ENCODE results near the gene DEXI.
"Not testable (repeated sequence)": the region's sequence is repeated elsewhere in the genome, so short reads cannot be mapped to it uniquely, and the experiment has no call there.

The DEXI gene

DNA sequence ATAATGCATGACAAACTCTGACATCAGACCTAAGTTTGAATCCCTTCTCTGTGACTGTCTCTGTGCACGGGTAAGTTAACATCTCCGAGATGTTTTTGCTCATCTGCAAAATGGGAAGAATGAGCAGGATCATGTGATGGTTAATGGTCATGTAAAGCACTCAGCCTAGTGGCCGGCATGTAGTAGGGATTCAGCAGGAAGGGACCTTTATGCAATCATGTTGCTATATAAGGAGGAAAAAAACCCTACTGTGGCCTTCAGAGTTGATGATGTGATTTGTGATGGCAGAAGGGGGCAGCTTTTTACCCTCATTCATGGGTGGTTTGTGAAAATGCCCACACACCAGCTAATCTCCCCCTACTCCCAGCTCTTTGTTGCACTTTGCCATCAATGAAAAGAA, 26.2 kb upstream of the DEXI start:
- no peak for DNase-seq (ENCODE audit: low read depth)

DNA sequence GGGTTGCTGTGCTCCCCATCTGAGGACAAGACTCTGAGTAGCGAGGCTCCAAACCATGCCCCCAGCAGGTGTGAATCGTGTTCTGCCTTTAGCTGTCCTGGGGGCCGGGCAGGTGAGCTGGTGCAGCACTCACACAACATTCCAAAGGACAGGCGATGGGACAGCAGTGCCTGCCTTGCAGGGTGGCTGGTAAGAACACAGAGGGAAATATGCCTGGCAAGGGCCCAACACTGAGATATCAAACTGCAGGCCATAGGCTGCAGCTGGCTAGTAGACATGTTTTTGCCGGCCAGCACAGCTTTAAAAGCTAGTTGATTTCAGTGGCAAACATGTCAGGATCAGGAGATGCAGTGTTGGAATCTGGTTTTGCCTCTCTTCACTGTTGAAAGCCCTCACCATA, 25.7 kb upstream of the DEXI start:
- no peak for DNase-seq (ENCODE audit: low read depth)

DNA sequence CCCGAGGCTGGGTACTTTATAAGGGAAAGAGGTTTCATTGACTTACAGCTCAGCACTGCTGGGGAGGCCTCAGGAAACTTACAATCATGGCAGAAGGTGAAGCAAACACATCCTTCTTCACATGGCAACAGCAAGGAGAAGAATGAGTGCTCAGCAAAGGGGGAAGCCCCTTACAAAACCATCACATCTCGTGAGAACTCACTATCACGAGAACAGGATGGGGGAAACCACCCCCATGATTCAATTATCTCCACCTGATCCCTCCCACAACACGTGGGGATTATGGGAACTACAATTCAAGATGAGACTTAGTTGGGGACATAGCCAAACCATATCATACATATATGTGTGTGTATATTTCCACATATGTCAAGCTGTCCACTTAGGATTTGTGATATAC, 24.3 kb upstream of the DEXI start:
- not testable (repeated sequence) for DNase-seq (ENCODE audit: low read depth)

DNA sequence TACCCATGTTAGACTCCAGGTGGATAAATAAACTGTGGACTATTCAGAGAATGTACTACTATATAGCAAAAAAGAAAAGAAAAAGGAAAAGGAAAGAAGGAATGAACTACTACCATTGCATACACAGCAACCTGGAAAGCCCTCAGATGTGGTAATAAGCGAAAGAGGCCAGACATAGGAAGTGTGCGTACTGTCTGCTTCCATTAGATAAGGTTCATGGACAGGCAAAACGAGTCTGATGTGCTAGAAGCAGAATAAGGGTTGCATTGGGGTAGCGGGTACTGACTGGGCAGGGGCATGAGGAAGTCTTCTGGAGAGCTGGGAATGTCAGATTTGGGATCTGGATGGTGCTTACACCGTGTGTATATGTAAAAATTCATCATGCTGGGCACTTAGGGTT, 23.9 kb upstream of the DEXI start:
- DNase-seq (ENCODE audit: low read depth): no peak

DNA sequence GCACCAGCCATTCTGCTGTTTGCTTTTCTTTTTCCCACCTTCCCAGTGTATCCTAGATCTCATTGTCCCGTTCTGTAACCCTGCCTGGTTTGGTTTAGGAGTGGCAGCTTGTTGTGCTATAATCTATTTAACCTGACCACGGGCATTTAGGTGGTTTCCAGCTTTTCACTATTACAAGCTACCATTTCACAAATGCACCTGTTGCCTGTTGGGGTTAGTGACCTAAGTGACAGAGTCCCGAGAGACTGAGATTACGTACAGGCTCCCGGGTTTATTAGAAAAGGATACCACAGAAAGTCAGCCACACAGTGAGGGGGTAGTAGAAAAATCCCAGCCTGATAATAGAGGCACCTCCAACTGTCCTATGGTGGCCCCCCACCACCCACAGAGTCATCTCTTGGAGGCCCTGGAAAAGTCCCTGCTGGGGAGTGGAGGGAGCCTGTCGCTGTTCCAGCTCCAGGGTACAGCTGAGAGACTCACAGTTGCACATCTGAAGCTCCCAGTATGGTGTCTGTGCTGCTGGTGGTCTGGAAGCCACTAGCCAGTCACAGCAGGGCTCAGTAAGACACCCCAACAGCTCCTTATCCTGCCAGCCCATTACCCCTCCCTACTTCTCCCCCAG, 23.3 kb upstream of the DEXI start:
- DNase-seq (ENCODE audit: low read depth): no peak

DNA sequence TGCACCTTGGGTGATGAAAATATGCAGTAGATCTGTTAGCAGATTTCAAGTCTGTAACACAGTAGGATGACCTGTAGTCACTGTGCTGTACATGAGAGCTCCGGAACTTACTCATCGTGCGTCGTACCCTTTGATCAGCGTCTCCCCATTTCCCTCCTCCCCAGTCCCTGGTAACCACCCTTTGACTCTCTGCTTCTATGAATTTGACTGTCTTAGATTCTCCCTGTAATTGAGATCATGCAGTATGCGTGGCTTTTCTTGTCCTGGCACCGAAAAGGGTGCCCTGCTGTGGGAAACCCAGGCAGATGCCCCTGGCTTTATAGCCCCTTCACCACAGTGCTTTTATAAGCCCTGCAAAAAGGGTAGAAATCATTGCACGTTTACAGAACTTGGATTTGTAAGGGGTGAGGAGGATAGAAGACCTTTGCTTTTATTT, 22.6 kb upstream of the DEXI start:
- DNase-seq (ENCODE audit: low read depth): no peak

DNA sequence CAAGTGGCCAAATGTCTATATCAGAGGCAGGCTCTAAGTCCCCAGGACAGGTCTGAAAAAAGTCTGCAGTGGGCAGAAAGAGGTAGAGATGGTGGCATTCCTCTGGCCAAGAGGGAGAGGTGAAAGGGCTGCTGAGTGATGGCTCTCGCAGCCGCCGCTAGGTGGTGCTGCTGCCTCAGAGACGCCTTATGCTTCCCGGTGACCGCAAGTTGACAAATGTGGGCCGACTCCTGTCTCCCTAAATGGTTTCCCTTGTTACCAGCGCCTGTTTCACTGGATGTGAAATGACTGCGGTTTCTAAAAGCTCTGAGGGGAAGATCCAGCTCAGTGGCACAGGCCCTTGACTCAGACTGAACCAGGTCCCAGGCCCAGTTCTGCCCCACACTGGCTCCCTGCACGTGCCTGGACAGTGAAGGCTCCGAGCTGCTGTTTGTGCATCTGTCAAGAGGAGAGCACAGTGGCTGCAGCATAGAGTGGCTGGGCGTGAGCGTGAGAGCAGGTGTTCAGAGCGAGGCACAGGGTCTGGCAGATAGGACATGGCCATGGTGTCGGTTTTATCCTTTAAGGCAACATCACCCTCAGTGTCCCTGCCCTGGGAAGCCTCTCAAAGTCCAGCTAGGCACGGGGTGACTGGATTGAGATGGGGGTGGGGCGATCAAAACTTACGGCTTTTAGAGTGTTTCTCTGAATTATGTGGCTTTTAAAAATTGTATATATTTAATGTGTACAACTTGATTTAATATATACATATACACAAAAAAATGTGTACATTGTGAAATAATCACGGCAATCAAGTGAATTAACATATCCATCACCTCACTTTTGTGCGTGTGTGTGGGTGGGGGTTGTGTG, 22.0 kb upstream of the DEXI start:
- peak; percentile 74 for DNase-seq (ENCODE audit: low read depth)

DNA sequence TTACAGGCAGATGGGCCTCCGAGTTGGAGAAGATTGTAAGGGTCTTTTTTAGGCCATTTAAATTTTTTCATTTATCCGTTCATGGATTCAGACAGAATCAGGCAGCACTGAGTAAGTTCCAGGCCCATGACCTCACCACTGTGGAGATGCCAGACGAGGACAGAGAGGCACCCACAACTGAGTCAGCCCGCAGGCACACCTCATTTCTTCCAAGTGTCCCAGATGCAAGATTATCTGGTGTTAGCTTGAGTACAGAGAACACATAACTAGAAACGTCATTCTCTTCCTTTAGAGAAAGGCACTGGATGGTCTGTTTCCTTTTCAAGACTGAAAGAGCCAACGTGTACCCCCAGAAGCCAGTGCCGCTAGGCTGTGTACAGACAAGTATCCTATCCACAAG, 19.0 kb upstream of the DEXI start:
- peak; percentile 70 for DNase-seq (ENCODE audit: low read depth)

DNA sequence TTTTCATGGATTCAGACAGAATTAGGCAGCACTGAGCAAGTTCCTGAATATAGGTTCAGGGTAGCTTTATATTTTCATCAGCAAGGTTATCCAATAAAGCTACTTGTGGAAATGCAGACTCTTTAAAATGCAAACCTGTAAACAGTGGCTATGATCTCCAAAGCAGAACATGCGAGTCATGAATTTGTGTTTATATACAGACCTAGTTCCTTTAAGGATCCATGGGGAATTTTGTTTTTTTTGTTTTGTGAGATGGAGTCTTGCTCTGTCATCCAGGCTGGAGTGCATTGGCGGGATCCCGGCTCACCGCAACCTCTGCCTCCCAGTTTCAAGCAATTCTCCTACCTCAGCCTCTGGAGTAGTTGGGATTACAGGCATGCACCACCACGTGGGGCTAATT, 16.9 kb upstream of the DEXI start:
- DNase-seq (ENCODE audit: low read depth): no peak

DNA sequence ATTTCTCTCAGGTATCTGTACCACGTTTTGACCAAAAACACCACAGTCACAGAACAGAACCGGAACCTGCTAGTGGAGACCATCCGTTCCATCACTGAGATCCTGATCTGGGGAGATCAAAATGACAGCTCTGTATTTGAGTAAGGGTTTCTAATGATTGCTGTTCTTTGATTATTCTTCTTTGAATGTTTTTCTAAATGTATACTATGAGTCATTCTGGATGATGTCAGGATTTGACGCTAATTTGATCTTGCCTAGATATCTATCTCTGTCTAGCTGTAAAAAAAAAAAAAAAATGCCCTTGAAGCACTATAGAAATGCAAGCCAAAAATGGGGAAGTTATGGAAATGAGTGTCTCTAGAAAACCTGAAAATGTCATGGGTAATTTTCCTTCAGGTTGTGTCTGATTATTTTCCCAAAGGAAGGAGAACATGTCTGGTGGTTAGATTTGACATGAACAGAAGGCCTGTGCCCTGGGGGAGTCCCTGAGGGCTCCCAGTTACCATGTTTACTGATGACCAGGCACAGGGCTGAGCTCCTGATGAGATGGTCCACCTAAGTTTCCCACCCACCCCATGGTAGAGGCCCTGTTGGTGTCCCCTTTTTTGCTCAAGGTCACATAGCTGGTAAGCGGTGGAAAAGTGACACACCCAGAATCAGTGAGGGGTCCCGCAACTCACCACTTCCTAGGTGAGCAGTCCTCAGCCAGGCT, 15.7 kb upstream of the DEXI start:
- no peak for DNase-seq (ENCODE audit: low read depth)

DNA sequence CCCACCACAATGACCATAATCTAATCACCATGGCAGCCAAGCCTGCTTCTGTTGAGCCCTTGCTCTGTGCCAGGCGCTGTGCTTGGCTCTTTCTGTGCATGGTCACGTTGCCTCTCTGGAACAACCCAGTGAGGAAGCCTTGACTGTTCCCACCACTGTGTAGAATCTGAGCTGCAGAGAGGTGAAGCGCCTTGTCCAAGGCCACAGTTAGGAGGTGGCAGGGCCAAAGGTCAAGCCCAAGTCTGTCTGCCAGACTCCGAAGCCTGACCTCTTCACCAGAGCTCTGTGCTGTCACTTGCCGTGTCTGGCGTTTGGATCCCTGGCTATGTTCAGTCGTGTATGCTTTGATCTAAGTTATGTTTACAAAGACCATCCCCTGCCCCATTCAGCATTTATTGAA, 12.6 kb upstream of the DEXI start:
- no peak for DNase-seq (ENCODE audit: low read depth)

DNA sequence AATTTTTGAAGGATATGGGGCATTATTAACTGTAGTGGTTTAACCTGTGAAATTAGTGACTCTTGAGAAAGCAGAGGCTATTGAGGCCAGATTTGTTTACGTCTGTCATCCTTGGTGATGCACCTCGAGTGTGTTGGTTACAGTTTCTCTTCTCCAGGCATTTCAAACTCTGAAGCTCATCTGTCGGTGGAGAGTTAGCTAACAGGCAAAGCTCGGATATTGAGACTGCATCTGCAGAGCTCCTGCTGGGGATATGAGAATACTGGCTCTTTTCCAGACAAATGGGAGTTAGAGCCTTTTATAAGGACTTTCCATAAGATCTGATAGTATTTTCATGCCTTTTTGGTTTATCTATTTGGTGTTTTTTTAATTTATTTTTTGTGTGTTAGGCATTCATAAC, 8.8 kb upstream of the DEXI start:
- no peak for DNase-seq (ENCODE audit: low read depth)

DNA sequence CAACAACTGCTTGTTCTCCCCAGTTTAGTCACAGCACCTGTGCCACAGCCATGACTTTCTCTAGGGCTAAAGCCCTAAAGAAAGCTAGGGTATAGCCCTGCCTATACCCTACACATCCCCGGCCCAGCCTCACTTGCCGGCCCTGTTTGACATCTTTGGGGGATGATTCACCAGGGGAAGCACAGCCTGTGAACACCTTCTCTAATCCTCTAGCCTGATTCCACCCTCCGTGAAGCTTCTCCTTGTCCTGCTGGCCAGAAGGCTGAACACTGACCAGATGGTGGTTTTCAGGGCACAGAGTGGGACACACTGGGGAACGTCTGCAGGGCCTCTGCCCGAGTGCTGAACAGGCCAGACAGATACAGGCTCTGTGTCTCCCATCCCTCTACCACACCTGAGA, 8.1 kb upstream of the DEXI start:
- no peak for DNase-seq (ENCODE audit: low read depth)

DNA sequence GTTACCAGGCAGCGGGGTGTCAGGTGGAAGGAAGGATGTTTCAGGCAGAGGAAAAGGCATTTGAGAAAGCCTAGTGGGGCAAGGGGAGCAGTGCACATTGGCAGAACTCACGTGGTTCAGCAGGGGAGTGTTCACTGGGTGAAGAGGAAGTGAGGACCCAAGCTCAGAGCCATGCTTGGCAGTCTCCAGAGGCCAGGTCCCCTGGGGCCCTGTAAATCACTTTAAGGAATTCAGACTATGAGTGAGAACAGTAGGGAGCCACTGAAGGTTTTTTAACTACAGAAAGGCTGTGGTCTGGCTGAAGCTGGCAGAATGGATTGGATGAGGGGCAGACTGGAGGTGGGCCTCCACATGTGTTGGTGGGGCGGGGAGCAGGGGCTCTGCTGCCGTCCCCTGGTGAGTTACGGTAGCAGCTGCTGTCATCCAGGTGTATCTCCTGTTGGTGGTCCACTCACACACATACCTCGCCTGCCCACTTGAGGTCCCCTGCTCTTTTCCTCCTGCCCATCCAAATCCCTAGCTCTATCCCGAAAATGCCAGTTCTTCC, 7.2 kb upstream of the DEXI start:
- DNase-seq (ENCODE audit: low read depth): no peak

DNA sequence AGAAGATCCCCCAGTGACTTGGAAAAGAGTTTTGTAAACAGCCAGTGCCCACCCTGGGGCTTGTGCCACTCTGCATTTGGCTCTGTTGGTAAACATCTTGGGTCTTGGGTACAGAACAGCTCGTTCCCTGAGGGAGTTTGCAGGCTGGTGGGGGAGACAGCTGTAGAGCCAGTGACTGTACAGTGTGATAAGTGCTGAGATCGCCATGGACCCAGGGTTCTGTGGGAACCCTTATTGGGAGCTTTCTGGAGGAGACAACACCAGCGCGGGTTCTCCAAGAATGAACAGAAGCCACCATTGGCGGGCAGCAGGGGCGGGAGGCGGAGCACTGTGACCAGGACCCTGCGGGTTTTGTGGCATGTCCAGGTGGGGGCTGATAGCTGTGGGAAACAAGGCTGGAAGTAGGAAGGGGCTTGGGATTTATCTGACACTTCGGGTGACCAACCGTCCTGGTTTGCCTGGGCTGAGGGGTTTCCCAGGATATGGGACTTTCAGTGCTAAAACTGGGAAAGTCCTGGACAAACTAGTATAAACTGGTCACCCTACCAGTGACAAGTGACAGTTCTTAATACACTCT, 5.0 kb upstream of the DEXI start:
- no peak for DNase-seq (ENCODE audit: low read depth)

DNA sequence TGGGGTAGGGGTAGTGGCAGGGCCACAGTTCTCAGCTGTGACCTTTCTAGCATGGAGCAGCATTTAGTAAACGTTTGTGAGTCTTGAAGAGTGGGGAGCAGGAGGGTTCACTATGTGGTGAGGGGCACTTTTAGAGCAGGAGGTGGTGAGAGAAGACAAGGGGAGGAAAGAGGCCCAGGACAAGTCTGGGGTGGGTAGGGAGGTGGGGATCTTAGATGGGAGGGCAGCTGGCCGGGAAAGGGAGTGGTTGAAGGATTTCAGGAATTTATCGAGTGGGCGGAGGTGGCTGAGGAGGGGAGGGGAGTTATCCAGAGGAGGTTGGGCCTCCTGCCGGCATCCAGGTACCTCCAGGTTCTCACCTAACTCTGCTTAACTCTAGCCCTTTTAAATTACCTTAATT, 4.0 kb upstream of the DEXI start:
- DNase-seq (ENCODE audit: low read depth): no peak

DNA sequence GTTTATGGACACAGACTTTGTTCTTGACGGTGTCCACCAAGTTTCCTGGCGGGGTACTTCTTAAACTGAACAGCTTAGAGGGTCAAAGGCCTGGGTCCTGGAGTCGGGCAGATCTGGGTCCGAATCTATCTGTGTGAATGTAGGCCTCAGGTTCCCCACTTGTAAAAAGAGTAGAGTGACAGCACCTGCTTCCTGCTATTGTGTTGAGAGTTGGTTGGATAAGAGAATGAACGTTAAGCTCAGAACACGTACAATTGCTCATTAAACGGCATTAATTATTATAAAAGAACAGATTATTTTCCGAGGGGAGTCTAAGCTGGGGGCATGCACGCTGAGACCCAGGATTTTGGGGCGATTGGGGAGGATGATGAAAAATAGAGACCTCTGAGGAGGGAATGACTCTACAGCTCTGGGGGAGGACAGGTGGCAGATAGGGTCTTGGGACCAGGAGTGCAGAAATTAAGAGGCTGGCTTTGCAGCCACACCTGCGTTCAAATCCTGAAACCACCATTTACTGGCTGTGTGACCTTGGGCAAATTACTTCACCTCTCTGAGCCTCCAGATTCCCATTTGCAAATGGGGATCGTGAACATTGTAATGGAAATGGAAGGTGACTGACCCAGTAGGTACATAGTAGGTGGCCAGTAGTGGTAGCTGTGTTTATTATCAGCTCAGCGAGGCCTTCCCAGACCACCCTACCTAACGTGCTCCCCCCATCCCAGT, 3.0 kb upstream of the DEXI start:
- no peak for DNase-seq (ENCODE audit: low read depth)

DNA sequence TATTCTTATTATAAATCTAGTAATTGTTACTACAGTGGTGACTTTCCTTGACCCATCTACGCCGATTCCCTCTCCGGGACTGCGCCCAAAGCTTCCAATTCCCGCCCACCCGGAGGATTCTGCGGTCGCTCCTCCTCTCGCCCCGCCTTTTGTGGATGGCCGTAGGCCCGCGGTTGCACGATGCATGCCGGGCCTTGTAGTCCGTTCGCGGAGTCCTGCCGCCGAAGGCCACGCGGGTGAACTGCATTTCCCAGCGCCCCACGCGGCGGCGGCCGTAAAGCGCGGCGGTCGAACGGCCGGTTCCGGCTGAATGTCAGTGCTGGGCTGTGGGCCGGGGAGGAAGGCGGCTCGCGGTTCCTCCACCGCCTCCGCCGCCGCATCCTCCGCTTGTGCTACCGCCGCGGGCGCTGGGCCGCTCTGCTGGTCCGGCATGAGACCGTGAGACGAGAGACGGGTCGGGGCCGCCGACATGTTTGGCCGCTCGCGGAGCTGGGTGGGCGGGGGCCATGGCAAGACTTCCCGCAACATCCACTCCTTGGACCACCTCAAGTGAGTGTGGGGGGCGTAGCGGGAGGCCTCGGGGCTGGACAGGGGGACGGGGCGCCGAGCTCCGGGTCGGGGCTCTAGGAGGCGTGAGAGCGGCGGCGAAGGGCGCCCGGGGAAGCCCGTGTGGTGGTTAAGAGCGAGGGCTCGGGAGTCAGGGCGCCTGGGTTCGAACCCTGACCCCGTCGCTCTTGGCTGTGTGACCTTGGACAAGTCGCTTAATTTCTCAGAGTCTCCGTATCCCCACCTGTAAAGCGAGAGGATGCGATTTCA, 2.2 kb upstream of the DEXI start, which contains the start of gene CLEC16A:
Gene CLEC16A (plus strand): TSS at position 316 of the 816 bp plus-strand sequence. CDS start 154 bp downstream, at position 470.
- DNase-seq (ENCODE audit: low read depth): peak; percentile 91

DNA sequence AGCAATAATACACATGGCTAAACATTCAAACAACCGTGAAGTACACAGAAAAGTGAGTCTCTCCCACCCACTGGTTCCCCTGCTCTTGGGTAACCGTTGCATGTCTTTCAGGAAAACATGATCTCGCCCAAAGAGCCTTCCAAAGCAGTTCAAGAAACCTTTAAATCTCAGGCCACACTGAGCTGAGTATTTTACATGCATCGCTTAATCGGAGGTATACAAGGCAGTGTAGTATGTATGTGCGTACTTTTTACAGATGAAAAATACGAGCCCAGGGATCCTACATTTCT, 741 bp upstream of the DEXI start:
- DNase-seq (ENCODE audit: low read depth): no peak

DNA sequence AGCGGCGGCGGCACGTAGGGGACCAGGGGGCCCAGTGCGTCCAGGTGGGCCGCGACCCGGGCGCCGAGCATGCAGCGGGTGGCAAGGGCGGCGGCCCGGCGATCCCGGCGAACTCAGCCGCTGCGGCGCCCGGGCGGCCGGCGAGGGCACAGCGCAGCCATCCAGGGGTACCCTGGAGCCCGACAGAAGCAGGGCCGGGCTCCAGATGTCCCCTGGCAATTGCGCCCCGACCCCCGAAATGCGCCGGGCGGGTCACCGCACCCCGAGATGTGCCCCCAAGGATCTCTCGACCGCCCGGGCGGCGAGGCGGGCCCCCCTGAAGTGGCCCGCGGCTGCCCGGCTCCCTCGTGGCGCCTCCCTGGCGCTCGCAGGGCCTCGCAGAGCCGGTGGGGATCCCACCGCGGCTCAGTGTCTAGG, 325 bp downstream of the DEXI start:
- DNase-seq (ENCODE audit: low read depth): not testable (repeated sequence)
